ENCODE measurements around the gene GALNS.
"Not testable (repeated sequence)": the region's sequence is repeated elsewhere in the genome, so short reads cannot be mapped to it uniquely, and the experiment has no call there.

The GALNS gene

GRCh38 chr16:88780142-88781062 is 76.3 kb downstream of the GALNS start:
- DNase-seq, result no peak

GRCh38 chr16:88779406-88780141 is 77.2 kb downstream of the GALNS start:
- DNase-seq, result no peak

- DNase-seq, result no peak
Measured at GRCh38 chr16:88778541-88779065, 78.1 kb downstream of the GALNS start.

- DNase-seq, result no peak
Measured at GRCh38 chr16:88778271-88778525, 78.5 kb downstream of the GALNS start.

- no peak for DNase-seq
Measured at GRCh38 chr16:88777471-88778270, 79.1 kb downstream of the GALNS start.

GRCh38 chr16:88775825-88776224 is 80.9 kb downstream of the GALNS start:
- no peak for DNase-seq

- DNase-seq, result no peak
Measured at GRCh38 chr16:88774544-88775393, 82.0 kb downstream of the GALNS start.

- DNase-seq, result no peak
Measured at GRCh38 chr16:88773812-88774291, 82.9 kb downstream of the GALNS start.

GRCh38 chr16:88772871-88773811 is 83.6 kb downstream of the GALNS start:
- no peak for DNase-seq

GRCh38 chr16:88771781-88772180 is 85.0 kb downstream of the GALNS start:
- DNase-seq, result not testable (repeated sequence)

- DNase-seq, result no peak
Measured at GRCh38 chr16:88771294-88771772, 85.4 kb downstream of the GALNS start.

- no peak for DNase-seq
Measured at GRCh38 chr16:88770461-88771293, 86.1 kb downstream of the GALNS start.

- DNase-seq, result no peak
Measured at GRCh38 chr16:88769617-88770460, 86.9 kb downstream of the GALNS start.

GRCh38 chr16:88768071-88768783 is 88.5 kb downstream of the GALNS start:
- no peak for DNase-seq

- no peak for DNase-seq
Measured at GRCh38 chr16:88767546-88768070, 89.1 kb downstream of the GALNS start.

GRCh38 chr16:88766975-88767374 is 89.8 kb downstream of the GALNS start:
- no peak for DNase-seq

GRCh38 chr16:88764913-88765349 is 91.8 kb downstream of the GALNS start:
- no peak for DNase-seq

GRCh38 chr16:88764080-88764479 is 92.7 kb downstream of the GALNS start:
- DNase-seq, result no peak
